HG02642 (cell line): ENCODE measurements around the gene PPP1R9A.

Experiments
- ATAC-seq: cut with Tn5 transposase; IDR thresholded peaks from one replicate; pipeline ENCODE4 v1.9.1; 2021; ENCODE audit warnings: mild to moderate bottlenecking; ENCODE audit not compliant: unreplicated experiment, poor library complexity

Gene PPP1R9A

GRCh38 chr7:95155965-95156364 lies 248.6 kb downstream of the PPP1R9A start:
- ATAC-seq, result no peak

GRCh38 chr7:95157381-95157780 lies 250.0 kb downstream of the PPP1R9A start:
- ATAC-seq, result no peak

GRCh38 chr7:95169678-95170077 lies 262.3 kb downstream of the PPP1R9A start:
- ATAC-seq, result no peak

- ATAC-seq, result no peak
Observed at GRCh38 chr7:95172420-95172819, 265.0 kb downstream of the PPP1R9A start.

- no peak for ATAC-seq
Observed at GRCh38 chr7:95190515-95190914, 283.1 kb downstream of the PPP1R9A start.

GRCh38 chr7:95191795-95192194 lies 284.4 kb downstream of the PPP1R9A start:
- ATAC-seq, result no peak

GRCh38 chr7:95198863-95199262 lies 291.5 kb downstream of the PPP1R9A start:
- ATAC-seq, result no peak

- no peak for ATAC-seq
Observed at GRCh38 chr7:95199779-95200558, 292.6 kb downstream of the PPP1R9A start.

GRCh38 chr7:95200741-95201140 lies 293.3 kb downstream of the PPP1R9A start:
- no peak for ATAC-seq

GRCh38 chr7:95201727-95202126 lies 294.3 kb downstream of the PPP1R9A start:
- ATAC-seq, result no peak

- ATAC-seq, result no peak
Observed at GRCh38 chr7:95204618-95205017, 297.2 kb downstream of the PPP1R9A start.

- ATAC-seq, result no peak
Observed at GRCh38 chr7:95205665-95206225, 298.4 kb downstream of the PPP1R9A start.

- ATAC-seq, result no peak
Observed at GRCh38 chr7:95209276-95209675, 301.9 kb downstream of the PPP1R9A start.

- no peak for ATAC-seq
Observed at GRCh38 chr7:95209788-95210187, 302.4 kb downstream of the PPP1R9A start.

- ATAC-seq, result no peak
Observed at GRCh38 chr7:95213148-95213547, 305.8 kb downstream of the PPP1R9A start.

- no peak for ATAC-seq
Observed at GRCh38 chr7:95213809-95214492, 306.6 kb downstream of the PPP1R9A start.

GRCh38 chr7:95219721-95220120 lies 312.3 kb downstream of the PPP1R9A start:
- ATAC-seq, result no peak

GRCh38 chr7:95220328-95220727 lies 312.9 kb downstream of the PPP1R9A start:
- no peak for ATAC-seq

GRCh38 chr7:95225301-95225700 lies 317.9 kb downstream of the PPP1R9A start:
- ATAC-seq, result no peak

- ATAC-seq, result no peak
Observed at GRCh38 chr7:95229301-95229700, 321.9 kb downstream of the PPP1R9A start.

GRCh38 chr7:95238252-95238943 lies 331.0 kb downstream of the PPP1R9A start:
- no peak for ATAC-seq
